IMR-90 (cell line): ENCODE measurements around the gene ARGLU1. TPM values are rescaled to one million over a fixed set of nuclear protein-coding genes. Genes with fewer than 3 reads are reported as not detected.

Experiments
- ATAC-seq: fragments of 200-7000 bp; cut with Tn5 transposase; 2 replicates; pipeline ENCODE4 v1.9.1; 2020; ENCODE audit warnings: low read depth, mild to moderate bottlenecking, moderate library complexity
- BruUV-seq: library from RNA; stranded (reverse); fragments of 400-500 nt; replicated peaks from 2 replicates; lab custom pipeline; 2021; lab: Mats Ljungman, UMichigan
- CTCF ChIA-PET: fragments of 300-600 bp; formaldehyde crosslinking; extraction: SDS; loops from one replicate; lab custom pipeline; 2021; ENCODE audit warnings: antibody characterized with exemption; lab: Yijun Ruan, JAX
- POLR2A ChIA-PET: fragments of 300-600 bp; sonication (Branson Sonifier 250); formaldehyde crosslinking; loops from one replicate; lab custom pipeline; 2022; ENCODE audit warnings: antibody characterized with exemption; ENCODE audit not compliant: unreplicated experiment; lab: Charles Lee
- DNase-seq: peaks from one replicate; pipeline ENCODE4 v3.0.0; 2013
- H2AFZ ChIP-seq: replicated peaks from 2 replicates; pipeline ENCODE3; 2013; ENCODE audit warnings: low read length, mild to moderate bottlenecking; ENCODE audit not compliant: poor library complexity
- H2AK5ac ChIP-seq: 2 replicates; pipeline ENCODE4 v1.6.1; 2013; ENCODE audit warnings: low read depth, low read length, inconsistent platforms
- H2AK9ac ChIP-seq: replicated peaks from 2 replicates; pipeline ENCODE3; 2013; ENCODE audit warnings: mild to moderate bottlenecking, low read depth, low read length, moderate library complexity; ENCODE audit not compliant: poor library complexity
- H2BK120ac ChIP-seq: 2 replicates; pipeline ENCODE4 v1.6.1; 2013; ENCODE audit warnings: low read depth, low read length, inconsistent platforms
- H2BK15ac ChIP-seq: 3 replicates; pipeline ENCODE4 v1.6.1; 2013; ENCODE audit warnings: low read depth, low read length, inconsistent platforms
- H2BK20ac ChIP-seq: 2 replicates; pipeline ENCODE4 v1.6.1; 2013; ENCODE audit warnings: low read depth, mild to moderate bottlenecking, inconsistent platforms, low read length, moderate library complexity
- H2BK5ac ChIP-seq: 2 replicates; pipeline ENCODE4 v1.6.1; 2013; ENCODE audit warnings: mild to moderate bottlenecking, low read depth, low read length, inconsistent platforms; ENCODE audit not compliant: poor library complexity, severe bottlenecking
- H3K14ac ChIP-seq: replicated peaks from 2 replicates; pipeline ENCODE4 v1.6.1; 2013; ENCODE audit warnings: low read depth, low read length, inconsistent platforms
- H3K18ac ChIP-seq: 2 replicates; pipeline ENCODE4 v1.6.1; 2013; ENCODE audit warnings: low read depth, low read length, control low read depth
- H3K23ac ChIP-seq: 2 replicates; pipeline ENCODE4 v1.6.1; 2013; ENCODE audit warnings: low read depth, low read length, inconsistent platforms
- H3K27ac ChIP-seq: 2 replicates; pipeline ENCODE4 v1.5.1; 2013; ENCODE audit warnings: mild to moderate bottlenecking, control low read depth, low read length; ENCODE audit not compliant: insufficient read depth
- H3K27me3 ChIP-seq: 2 replicates; pipeline ENCODE4 v1.6.1; 2013; ENCODE audit warnings: low read length; ENCODE audit not compliant: control insufficient read depth, insufficient read depth
- H3K36me3 ChIP-seq: 2 replicates; pipeline ENCODE4 v1.6.1; 2013; ENCODE audit warnings: low read length, mixed read lengths; ENCODE audit not compliant: control insufficient read depth, insufficient read depth
- H3K4ac ChIP-seq: 2 replicates; pipeline ENCODE4 v1.6.1; 2013; ENCODE audit warnings: low read depth, low read length, inconsistent platforms
- H3K4me1 ChIP-seq: 2 replicates; pipeline ENCODE4 v1.6.1; 2013; ENCODE audit warnings: low read length, mixed read lengths; ENCODE audit not compliant: control insufficient read depth, insufficient read depth
- H3K4me2 ChIP-seq: 2 replicates; pipeline ENCODE4 v1.6.1; 2013; ENCODE audit warnings: low read depth, mild to moderate bottlenecking, control low read depth, low read length, moderate library complexity
- H3K4me3 ChIP-seq: 2 replicates; pipeline ENCODE4 v1.5.1; 2013; ENCODE audit warnings: low read depth, mild to moderate bottlenecking, control low read depth, low read length, moderate library complexity; ENCODE audit not compliant: insufficient read depth
- H3K56ac ChIP-seq: 2 replicates; pipeline ENCODE4 v1.6.1; 2013; ENCODE audit warnings: low read length, inconsistent platforms; ENCODE audit not compliant: insufficient read depth; ENCODE audit errors: extremely low read depth
- H3K79me1 ChIP-seq, 2 experiments: 2 replicates each; pipeline ENCODE4 v1.6.1; 2013; ENCODE audit warnings: low read length in 2 of 2, inconsistent platforms in 1 of 2, low read depth in 1 of 2
- H3K9ac ChIP-seq: 2 replicates; pipeline ENCODE4 v1.6.1; 2013; ENCODE audit warnings: low read depth, low read length, control low read depth
- H3K9me1 ChIP-seq: 2 replicates; pipeline ENCODE4 v1.6.1; 2013; ENCODE audit warnings: low read length, inconsistent platforms; ENCODE audit not compliant: insufficient read depth
- H3K9me3 ChIP-seq: 2 replicates; pipeline ENCODE4 v1.6.1; 2013; ENCODE audit warnings: low read length; ENCODE audit not compliant: control insufficient read depth, insufficient read depth
- H4K20me1 ChIP-seq: 2 replicates; pipeline ENCODE4 v1.6.1; 2013; ENCODE audit warnings: low read length, inconsistent platforms; ENCODE audit not compliant: insufficient read depth
- H4K5ac ChIP-seq: 2 replicates; pipeline ENCODE4 v1.6.1; 2013; ENCODE audit warnings: mild to moderate bottlenecking, low read depth, low read length, control low read depth
- H4K8ac ChIP-seq, 2 experiments: 2 replicates each; pipeline ENCODE4 v1.6.1; 2013; ENCODE audit warnings: low read depth in 2 of 2, low read length in 2 of 2, control low read depth in 1 of 2, inconsistent platforms in 1 of 2
- H4K91ac ChIP-seq: 2 replicates; pipeline ENCODE4 v1.6.1; 2013; ENCODE audit warnings: low read depth, low read length, inconsistent platforms; ENCODE audit not compliant: insufficient read depth
- BHLHE40 ChIP-seq: fragments of 150-350 bp; IDR thresholded peaks from 2 replicates; pipeline ENCODE4 v1.6.1; 2016; ENCODE audit warnings: mild to moderate bottlenecking, low read depth, low read length
- CEBPB ChIP-seq: IDR thresholded peaks from 2 replicates; pipeline ENCODE4 v1.6.1; 2012; ENCODE audit warnings: low read depth, low read length, improper control_type of control experiment
- CHD1 ChIP-seq: IDR thresholded peaks from 2 replicates; pipeline ENCODE4 v1.6.1; 2012; ENCODE audit warnings: low read depth, low read length, improper control_type of control experiment
- CTCF ChIP-seq: conservative IDR thresholded peaks from 2 replicates; pipeline ENCODE4 v1.5.1; 2012; ENCODE audit warnings: mild to moderate bottlenecking, low read depth, low read length, improper control_type of control experiment
- ELK1 ChIP-seq: fragments of 150-350 bp; IDR thresholded peaks from 2 replicates; pipeline ENCODE4 v1.6.1; 2016; ENCODE audit warnings: low read depth, mild to moderate bottlenecking, low read length, moderate library complexity, borderline replicate concordance
- FOS ChIP-seq: fragments of 150-350 bp; IDR thresholded peaks from 2 replicates; pipeline ENCODE4 v1.6.1; 2016; ENCODE audit warnings: low read depth, low read length
- MAFK ChIP-seq: IDR thresholded peaks from 2 replicates; pipeline ENCODE4 v1.6.1; 2012; ENCODE audit warnings: low read depth, low read length, improper control_type of control experiment
- MAZ ChIP-seq: IDR thresholded peaks from 2 replicates; pipeline ENCODE4 v1.6.1; 2012; ENCODE audit warnings: low read depth, mild to moderate bottlenecking, low read length, improper control_type of control experiment, moderate library complexity, borderline replicate concordance
- MXI1 ChIP-seq: IDR thresholded peaks from 2 replicates; pipeline ENCODE4 v1.6.1; 2012; ENCODE audit warnings: low read depth, mild to moderate bottlenecking, low read length, moderate library complexity, borderline replicate concordance
- NFE2L2 ChIP-seq: fragments of 150-350 bp; IDR thresholded peaks from 2 replicates; pipeline ENCODE4 v1.6.1; 2016; ENCODE audit warnings: low read depth, mild to moderate bottlenecking, low read length
- POLR2A ChIP-seq: IDR thresholded peaks from 2 replicates; pipeline ENCODE4 v1.6.1; 2012; ENCODE audit warnings: mild to moderate bottlenecking, low read depth, low read length
- RAD21 ChIP-seq: IDR thresholded peaks from 2 replicates; pipeline ENCODE4 v1.6.1; 2012; ENCODE audit warnings: low read length, improper control_type of control experiment
- RFX5 ChIP-seq: IDR thresholded peaks from 2 replicates; pipeline ENCODE4 v1.8.0; 2012; ENCODE audit warnings: low read depth, mild to moderate bottlenecking, low read length, moderate library complexity
- USF2 ChIP-seq: fragments of 150-350 bp; IDR thresholded peaks from 2 replicates; pipeline ENCODE4 v1.6.1; 2017; ENCODE audit warnings: mild to moderate bottlenecking, antibody characterized with exemption, low read length, low read depth
- WGBS, 2 experiments: methylation state at CpG; one replicate each; pipeline versions ENCODE4 v1.1.5 to v1.1.7; 2013; ENCODE audit warnings: missing lambda C conversion rate in 2 of 2; ENCODE audit not compliant: insufficient read length in 1 of 2; ENCODE audit errors: extremely low coverage in 2 of 2; 5-methylcytosine and 5-hydroxymethylcytosine counted together
- dilution Hi-C: fragments of 300-500 bp; cut with HindIII; formaldehyde crosslinking; loops from one replicate; pipeline ENCODE4 v1.14.3; 2018; ENCODE audit warnings: low sequenced_read_pairs; ENCODE audit not compliant: unreplicated experiment
- in situ Hi-C: fragments of 300-500 bp; cut with MboI; formaldehyde crosslinking; loops from 3 replicates; pipeline ENCODE4 v1.14.3; 2019; ENCODE audit warnings: low sequenced_read_pairs, inconsistent platforms, mixed read lengths
- intact Hi-C: fragments of 100-400 bp; cut with micrococcal nuclease; formaldehyde crosslinking; loops from 2 replicates; pipeline ENCODE4 v1.10.0; 2022
- polyA plus RNA-seq, 3 experiments: library from polyadenylated mRNA; depleted of rRNA; stranded (reverse); fragments of >200 nt; gene quantifications; 2 replicates each; pipeline ENCODE4 v1.2.3, GENCODE V29; 2012; ENCODE audit warnings: low replicate concordance in 1 of 3
- total RNA-seq: library from RNA; depleted of rRNA; stranded (reverse); fragments of >200 nt; gene quantifications from 2 replicates; pipeline ENCODE4 v1.2.3, GENCODE V29; 2012

The ARGLU1 gene
- total and polyA plus RNA-seq, 2 of the 4 experiments (the other 2 are of a cell fraction), result 11.1 to 51.4 TPM

- Histone ChIP-seq H3K18ac (no peak overlapping the region), H3K36me3 (no peaks in the 10 kb centered on the region), H3K23ac (no peak overlapping the region), H2AK5ac (peak overlapping the region; percentile 10; the same call in 1 of the 2 replicates), H4K91ac (no peak overlapping the region), H3K4me3 (no peak overlapping the region), H3K27me3 (no peaks in the 10 kb centered on the region), H3K9ac (no peak overlapping the region), H2BK120ac (no peak overlapping the region), H2BK15ac (no peak overlapping the region), H3K9me1 (peaks cover 4% of the 10 kb centered on the region; the same call in 1 of the 2 replicates), H2AFZ (no peak overlapping the region), H4K20me1 (no peaks in the 10 kb centered on the region), H3K56ac (no peak overlapping the region), H3K27ac (no peak overlapping the region), H3K4me2 (no peak overlapping the region), H3K79me1 (peaks cover 11 to 37% of the 10 kb centered on the region in 2 experiments; a peak in 3 of 4 replicates), H3K4ac (0 out of 2 replicates have a peak overlapping the region, but pooled peaks have one; percentile 8), H3K4me1 (peaks cover 2% of the 10 kb centered on the region; the same call in 1 of the 2 replicates), H2AK9ac (no peak overlapping the region), H4K8ac (0 out of 4 replicates have a peak overlapping the region, but pooled peaks of 1 of the 2 experiments have one; percentile 66), H3K9me3 (no peaks in the 10 kb centered on the region), H3K14ac (no peak overlapping the region), H2BK20ac (no peak overlapping the region), H4K5ac (no peak overlapping the region), H2BK5ac (no peak overlapping the region)
- POLR2A ChIA-PET, result no interaction called here
- in situ Hi-C loops, result loop anchor here (25.0 kb wide), 1 partner anchor 428 kb away; no protein-coding TSS in a partner anchor
- DNase-seq (no peak), ATAC-seq (no peak)
- WGBS, 2 experiments, result no CpG with 5 or more reads among the region's 15 CpGs
- intact Hi-C loops, result no loop called here
- CTCF ChIA-PET, result interaction anchor here (0.7 to 0.8 kb wide), 2 partner anchors 21 to 359 kb away, joined by 3 read pairs; no protein-coding TSS in a partner anchor
- dilution Hi-C loops, result no loop called here
- BruUV-seq, result no TSS peak
- TF ChIP-seq RFX5 (no peak), NFE2L2 (no peak), MXI1 (no peak), ELK1 (no peak), FOS (no peak), BHLHE40 (no peak), MAZ (no peak), USF2 (no peak), CTCF (no peak), MAFK (no peak), CEBPB (no peak), POLR2A (no peak), RAD21 (no peak), CHD1 (no peak)
These were observed 52.9 kb downstream of the ARGLU1 start for GRCh38 chr13:106514928-106515634.
